ENCODE measurements around the gene SEC14L5.
"Not testable (repeated sequence)": the region's sequence is repeated elsewhere in the genome, so short reads cannot be mapped to it uniquely, and the experiment has no call there.

SEC14L5 gene

DNA sequence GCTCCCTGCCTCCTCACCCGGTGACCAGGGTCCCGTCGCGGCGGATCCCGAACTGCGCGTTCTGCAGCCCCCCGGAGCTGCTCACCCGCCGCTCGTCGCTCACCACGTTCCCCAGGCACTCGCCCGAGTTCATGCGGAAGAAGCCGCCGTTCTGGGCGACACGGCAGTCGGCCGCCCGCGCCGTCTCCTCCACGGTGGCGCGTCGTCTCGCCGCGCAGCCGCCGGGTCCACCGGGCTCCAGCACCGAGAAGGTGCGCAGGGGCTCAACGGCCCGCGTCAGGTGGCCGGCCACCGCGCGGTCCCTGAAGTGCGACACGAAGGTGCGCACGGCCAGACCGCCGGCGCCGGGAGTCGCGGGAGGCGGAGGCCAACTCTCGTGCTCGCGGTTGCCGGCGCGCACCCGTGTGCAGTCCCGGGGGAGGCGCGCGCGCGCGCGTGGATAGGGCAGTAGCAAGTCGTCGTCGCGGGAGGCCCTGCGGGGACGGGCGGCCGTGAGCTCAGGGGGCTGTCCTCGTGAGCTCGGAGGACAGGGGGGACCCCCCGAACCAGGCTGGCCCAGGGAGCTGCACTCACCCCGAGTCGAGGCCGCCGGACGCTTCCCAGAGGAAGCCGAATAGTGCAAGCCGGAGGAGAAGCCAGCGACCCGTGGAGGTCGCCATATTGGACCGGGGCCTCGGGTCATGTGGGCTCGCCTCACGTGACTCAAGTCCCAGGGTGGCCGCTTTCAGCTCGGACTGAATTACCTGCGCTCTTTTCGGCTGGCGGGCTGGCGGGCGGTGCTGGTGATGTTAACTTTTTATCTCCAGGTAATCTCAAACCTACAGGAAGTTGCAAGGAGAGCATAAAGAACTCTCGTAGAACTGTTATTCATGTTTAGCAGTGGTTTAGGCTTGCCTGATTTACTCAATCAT is 75.4 kb downstream of the SEC14L5 start, which contains the start of gene NAGPA:
TSS of gene NAGPA (minus strand) at position 680 of the 911 bp plus-strand sequence. CDS start at position 659, 21 bp downstream.
- peak within 1 kb of the TSS; percentile 84 for H3K4me3 Mint-ChIP-seq
- no peaks in the 10 kb centered on the region for H3K36me3 Mint-ChIP-seq (ENCODE audit: low read depth)
- ATAC-seq (peak; percentile 86), DNase-seq (peak; percentile 83)
- no peaks in the 10 kb centered on the region for H3K9me3 Mint-ChIP-seq
- peak within 1 kb of the TSS; percentile 87 for H3K27ac Mint-ChIP-seq
- peaks cover 17% of the 10 kb centered on the region for H3K4me1 Mint-ChIP-seq
- H3K27me3 Mint-ChIP-seq = no peaks in the 10 kb centered on the region

DNA sequence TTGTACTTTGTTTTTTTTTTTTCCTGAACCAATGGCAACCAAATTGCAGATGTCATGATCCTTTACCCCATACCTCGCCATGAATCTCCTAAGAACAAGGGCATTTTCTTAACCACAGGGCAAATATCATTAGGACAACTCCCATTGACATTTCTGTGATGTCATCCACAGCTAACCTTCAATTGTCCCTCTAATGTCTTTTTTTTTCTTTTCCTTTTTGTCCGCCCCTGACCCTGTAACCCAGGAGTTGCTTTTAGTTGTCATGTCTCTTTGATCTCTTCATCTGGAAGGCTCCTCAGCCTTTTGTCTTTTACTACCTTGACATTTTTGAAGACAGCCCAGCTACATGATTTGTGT is 76.0 kb downstream of the SEC14L5 start:
- Mint-ChIP-seq H3K36me3 (ENCODE audit: low read depth) (no peaks in the 10 kb centered on the region), H3K4me1 (peaks cover 17% of the 10 kb centered on the region), H3K9me3 (no peaks in the 10 kb centered on the region), H3K27me3 (no peaks in the 10 kb centered on the region), H3K27ac (peak overlapping the region; percentile 87), H3K4me3 (peak overlapping the region; percentile 84)
- ATAC-seq (no peak), DNase-seq (no peak)

DNA sequence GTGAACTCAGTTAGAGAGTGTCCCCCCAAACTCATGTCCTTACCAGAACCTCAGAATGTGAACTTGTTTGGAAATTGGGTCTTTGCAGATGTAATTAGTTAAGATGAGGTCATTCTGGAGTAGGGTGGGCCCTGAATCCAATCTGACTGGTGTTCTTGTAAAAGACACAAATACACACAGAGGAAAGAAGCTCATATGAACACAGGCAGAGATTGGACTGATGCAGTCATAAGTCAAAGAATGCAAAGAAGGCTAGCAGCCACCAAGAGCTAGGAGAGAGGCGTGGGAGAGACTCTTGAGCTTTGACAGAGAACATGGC is 77.7 kb downstream of the SEC14L5 start:
- Mint-ChIP-seq H3K27ac (no peak overlapping the region), H3K27me3 (no peaks in the 10 kb centered on the region), H3K4me3 (no peak overlapping the region), H3K4me1 (peaks cover 17% of the 10 kb centered on the region), H3K36me3 (ENCODE audit: low read depth) (no peaks in the 10 kb centered on the region), H3K9me3 (no peaks in the 10 kb centered on the region)
- ATAC-seq (no peak), DNase-seq (no peak)

DNA sequence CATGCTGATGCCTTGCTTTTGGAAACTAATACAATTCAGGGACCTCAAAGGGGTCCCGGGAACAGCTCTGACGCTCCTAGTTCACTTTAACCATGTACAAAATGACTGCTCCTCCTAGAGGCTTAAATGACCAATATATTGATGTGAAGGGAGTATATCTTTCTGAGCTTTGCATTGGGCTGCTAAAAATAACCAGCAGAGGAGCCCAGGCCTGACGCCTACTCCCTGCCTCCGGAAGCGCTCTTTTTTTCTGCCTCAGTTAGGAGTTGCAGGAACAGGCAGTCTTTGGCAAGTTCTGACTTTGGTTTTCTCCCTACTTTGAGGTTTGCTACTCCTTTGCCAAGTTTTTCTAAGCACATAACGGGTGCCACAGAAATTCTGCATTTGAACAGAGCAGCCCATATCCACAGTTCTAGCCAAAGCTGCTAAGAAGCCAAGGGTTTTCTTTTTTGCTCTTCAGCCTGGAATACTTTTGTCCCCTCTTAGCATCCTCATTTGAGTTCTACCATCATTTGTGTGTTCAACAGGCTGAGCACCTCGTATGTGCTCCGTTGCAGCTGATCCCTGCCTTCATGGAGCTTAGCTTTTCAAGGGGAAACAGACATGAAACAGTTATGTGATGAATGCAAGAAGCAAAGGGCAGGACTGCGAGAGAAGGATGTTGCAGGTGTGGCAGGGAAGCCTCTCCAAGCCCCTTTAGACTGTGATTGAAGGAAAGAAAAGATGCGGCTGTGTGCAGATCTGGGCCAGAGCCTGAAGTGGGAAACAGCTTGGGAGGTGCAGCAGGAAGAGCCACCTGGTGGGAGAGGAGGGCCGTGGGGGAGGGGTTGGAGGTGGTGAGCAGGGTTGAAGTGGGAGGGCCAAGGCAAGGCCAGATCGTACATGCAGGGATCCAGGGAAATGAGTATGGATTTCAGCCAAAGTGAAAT is 78.4 kb downstream of the SEC14L5 start:
- DNase-seq (no peak), ATAC-seq (no peak)
- Mint-ChIP-seq H3K27ac (no peak overlapping the region), H3K4me1 (peaks cover 17% of the 10 kb centered on the region), H3K9me3 (no peaks in the 10 kb centered on the region), H3K27me3 (no peaks in the 10 kb centered on the region), H3K36me3 (ENCODE audit: low read depth) (no peaks in the 10 kb centered on the region), H3K4me3 (no peak overlapping the region)

DNA sequence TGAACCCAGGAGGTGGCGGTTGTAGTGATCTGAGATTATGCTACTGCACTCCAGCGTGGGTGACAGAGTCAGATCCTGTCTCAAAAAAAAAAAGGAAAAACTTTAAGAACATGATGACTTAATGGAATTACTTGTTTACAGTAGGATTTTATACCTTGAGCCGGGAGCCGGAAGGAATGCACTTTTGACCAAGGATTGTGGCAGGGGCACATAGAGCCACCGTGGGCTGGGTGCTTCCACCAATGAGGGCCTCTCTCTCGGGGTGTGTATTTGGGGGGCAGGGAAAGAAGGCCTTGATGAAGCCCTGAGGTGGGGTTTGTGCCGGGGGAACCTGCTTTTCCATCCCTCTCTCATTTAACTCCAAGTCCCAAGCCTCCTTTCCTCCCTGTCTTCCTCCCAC is 82.3 kb downstream of the SEC14L5 start:
- Mint-ChIP-seq H3K36me3 (ENCODE audit: low read depth) (no peaks in the 10 kb centered on the region), H3K4me1 (no peaks in the 10 kb centered on the region), H3K27ac (no peak overlapping the region), H3K4me3 (no peak overlapping the region), H3K9me3 (no peaks in the 10 kb centered on the region), H3K27me3 (no peaks in the 10 kb centered on the region)
- DNase-seq (no peak), ATAC-seq (no peak)

DNA sequence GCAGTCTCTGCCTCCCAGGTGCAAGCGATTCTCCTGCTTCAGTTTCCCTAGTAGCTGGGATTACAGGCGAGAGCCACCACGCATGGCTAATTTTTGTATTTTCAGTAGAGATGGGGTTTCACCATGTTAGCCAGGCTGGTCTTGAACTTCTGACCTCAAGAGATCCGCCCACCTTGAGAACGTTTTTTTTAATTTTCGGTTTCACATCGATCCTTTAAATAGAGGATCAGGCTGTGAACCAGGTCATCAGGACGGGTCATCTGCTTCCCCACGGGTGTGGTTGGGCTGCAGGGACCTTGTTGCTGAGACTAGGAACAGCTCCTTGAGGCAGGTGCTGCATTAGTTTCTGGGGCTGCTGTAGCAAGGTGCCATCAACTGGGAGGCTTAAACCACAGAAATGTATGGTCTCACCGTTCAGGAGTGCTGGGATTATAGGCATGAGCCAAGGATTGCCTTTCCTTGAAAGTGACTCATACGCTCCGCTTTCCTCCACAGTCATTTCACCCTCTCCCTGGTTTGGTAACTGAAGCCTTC is 83.5 kb downstream of the SEC14L5 start:
- no peaks in the 10 kb centered on the region for H3K36me3 Mint-ChIP-seq (ENCODE audit: low read depth)
- H3K4me1 Mint-ChIP-seq = no peaks in the 10 kb centered on the region
- no peak overlapping the region for H3K27ac Mint-ChIP-seq
- DNase-seq (no peak), ATAC-seq (no peak)
- no peaks in the 10 kb centered on the region for H3K9me3 Mint-ChIP-seq
- H3K27me3 Mint-ChIP-seq = no peaks in the 10 kb centered on the region
- no peak overlapping the region for H3K4me3 Mint-ChIP-seq

DNA sequence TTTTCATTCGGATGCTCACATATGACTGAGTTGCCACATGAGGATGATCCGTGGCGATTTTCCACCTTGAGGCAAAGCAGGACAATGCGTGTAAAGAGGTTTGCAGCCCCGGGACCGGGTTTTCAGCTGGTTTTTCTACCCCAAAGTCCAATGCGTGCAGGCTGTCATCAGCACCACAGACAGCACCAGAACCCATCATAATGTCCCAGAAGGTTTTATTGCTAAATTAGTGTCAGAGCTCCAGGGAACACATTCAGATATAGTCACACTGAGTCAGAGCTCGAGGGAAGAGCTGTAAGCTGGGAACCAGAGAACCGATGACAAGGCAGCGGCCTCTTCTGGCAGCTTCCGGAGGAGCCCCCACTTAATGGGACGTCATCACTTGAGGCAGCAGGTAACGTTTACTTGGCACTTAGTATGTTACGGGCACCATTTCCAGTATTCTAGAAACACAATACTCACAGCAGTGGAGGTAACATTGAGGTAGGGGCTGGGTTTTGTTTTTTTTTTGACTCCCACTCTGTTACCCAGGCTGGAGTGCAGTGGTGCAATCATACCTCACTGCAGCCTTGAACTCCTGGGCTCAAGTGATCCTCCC is 84.5 kb downstream of the SEC14L5 start:
- no peaks in the 10 kb centered on the region for H3K4me1 Mint-ChIP-seq
- no peak overlapping the region for H3K4me3 Mint-ChIP-seq
- H3K27ac Mint-ChIP-seq = no peak overlapping the region
- DNase-seq (no peak), ATAC-seq (no peak)
- no peaks in the 10 kb centered on the region for H3K27me3 Mint-ChIP-seq
- no peaks in the 10 kb centered on the region for H3K9me3 Mint-ChIP-seq
- no peaks in the 10 kb centered on the region for H3K36me3 Mint-ChIP-seq (ENCODE audit: low read depth)

DNA sequence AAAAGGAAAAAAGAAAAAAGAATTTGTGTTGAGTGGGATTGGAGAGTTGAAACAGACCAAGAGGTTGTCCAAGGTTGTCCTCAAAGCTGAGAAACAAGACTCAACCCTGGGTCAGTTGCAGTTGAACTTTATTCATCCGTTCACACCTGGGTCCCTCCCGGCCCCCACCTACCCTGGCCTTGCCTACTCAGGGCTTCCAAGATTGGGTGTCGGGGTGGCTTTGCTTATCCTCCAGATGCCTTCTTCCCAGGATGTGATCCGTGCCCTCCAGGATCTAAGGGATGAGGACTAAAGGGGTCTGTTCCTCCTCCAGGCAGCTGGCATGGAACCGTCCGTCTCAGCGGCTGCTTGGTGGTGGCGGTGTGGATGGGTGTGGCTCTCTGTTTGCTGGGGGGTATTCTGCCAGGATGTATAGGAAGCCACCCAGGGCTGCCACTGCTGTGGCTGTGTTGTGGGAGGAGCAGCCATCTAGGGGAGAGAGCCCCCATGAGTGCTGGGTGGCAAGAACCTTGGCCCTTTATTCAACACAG is 85.9 kb downstream of the SEC14L5 start:
- Mint-ChIP-seq H3K36me3 (ENCODE audit: low read depth) (no peaks in the 10 kb centered on the region), H3K4me3 (no peak overlapping the region), H3K9me3 (no peaks in the 10 kb centered on the region), H3K4me1 (no peaks in the 10 kb centered on the region), H3K27me3 (no peaks in the 10 kb centered on the region), H3K27ac (no peak overlapping the region)
- DNase-seq (no peak), ATAC-seq (no peak)

DNA sequence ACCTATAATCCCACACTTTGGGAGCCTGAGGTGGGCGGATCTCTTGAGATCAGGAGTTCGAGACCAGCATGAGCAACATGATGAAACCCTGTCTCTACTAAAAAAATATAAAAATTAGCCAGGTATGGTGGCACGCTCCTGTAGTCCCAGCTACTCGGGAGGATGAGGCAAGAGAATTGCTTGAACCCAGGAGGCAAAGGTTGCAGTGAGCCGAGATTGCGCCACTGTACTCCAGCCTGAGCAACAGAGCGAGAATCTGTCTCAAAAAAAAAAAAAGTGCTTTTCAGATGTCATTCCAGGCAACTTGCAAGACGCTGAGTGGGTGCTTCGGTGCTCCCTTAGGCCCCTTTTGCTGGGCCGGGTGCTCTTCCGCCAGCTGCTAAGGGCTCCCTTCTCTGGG is 86.5 kb downstream of the SEC14L5 start:
- not testable (repeated sequence) for H3K4me3 Mint-ChIP-seq; H3K9me3 Mint-ChIP-seq; H3K36me3 Mint-ChIP-seq (ENCODE audit: low read depth); ATAC-seq; H3K27me3 Mint-ChIP-seq; H3K27ac Mint-ChIP-seq; DNase-seq; H3K4me1 Mint-ChIP-seq

DNA sequence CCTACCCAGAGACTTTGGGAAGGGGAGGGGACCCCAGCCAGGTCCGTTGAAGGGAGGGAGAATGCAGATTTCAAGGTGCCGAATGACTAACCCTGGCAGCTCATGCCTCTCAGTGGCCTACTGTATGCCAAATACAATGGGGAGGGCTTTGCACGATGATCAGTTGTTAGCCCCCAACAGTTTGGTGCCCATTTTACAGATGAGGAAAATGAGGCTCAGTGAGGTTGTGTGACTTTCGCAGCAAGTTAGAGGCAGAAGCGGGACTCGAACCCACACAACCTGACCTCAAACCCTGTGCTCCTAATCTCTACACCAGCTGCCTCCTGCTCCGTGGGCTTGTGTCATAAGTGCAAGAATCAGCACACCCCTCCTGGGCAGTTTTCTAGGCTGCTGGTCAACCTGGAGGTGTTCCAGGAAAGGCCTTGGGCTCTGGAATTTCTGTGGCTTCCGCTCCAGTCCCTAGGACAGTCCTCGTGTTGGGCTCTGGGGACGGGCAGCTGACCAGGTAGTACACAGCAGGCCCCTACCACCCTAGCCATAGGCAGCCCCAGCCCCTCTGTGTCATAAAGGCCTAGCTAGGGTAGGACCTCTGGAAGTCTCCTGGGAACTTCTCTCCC is 87.5 kb downstream of the SEC14L5 start:
- Mint-ChIP-seq H3K4me3 (no peak overlapping the region), H3K27me3 (no peaks in the 10 kb centered on the region), H3K4me1 (no peaks in the 10 kb centered on the region), H3K27ac (no peak overlapping the region), H3K36me3 (ENCODE audit: low read depth) (no peaks in the 10 kb centered on the region), H3K9me3 (no peaks in the 10 kb centered on the region)
- ATAC-seq (no peak), DNase-seq (no peak)

DNA sequence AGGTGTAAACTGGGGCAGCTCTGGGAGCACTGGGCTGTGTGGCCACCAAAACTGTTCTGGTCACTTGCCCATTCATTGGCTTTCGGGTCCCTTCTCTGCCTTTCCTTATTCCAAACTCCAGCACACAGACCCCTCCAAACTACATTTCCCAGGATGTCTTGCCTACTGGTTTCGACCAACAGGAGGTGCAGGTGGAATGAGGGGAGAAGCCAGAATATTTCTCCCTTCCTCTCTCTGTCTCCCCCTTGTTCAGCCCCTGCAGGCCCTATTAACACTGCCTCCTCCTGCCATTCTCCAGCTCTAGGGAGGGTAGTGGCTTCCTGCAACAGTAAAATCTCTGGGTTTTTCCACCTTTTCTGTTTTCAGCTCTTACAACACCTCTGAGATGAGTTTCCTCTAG is 88.8 kb downstream of the SEC14L5 start:
- H3K27ac Mint-ChIP-seq = no peak overlapping the region
- no peak overlapping the region for H3K4me3 Mint-ChIP-seq
- H3K4me1 Mint-ChIP-seq = no peaks in the 10 kb centered on the region
- no peaks in the 10 kb centered on the region for H3K36me3 Mint-ChIP-seq (ENCODE audit: low read depth)
- no peak for ATAC-seq
- H3K27me3 Mint-ChIP-seq = no peaks in the 10 kb centered on the region
- H3K9me3 Mint-ChIP-seq = no peaks in the 10 kb centered on the region
- DNase-seq = no peak

DNA sequence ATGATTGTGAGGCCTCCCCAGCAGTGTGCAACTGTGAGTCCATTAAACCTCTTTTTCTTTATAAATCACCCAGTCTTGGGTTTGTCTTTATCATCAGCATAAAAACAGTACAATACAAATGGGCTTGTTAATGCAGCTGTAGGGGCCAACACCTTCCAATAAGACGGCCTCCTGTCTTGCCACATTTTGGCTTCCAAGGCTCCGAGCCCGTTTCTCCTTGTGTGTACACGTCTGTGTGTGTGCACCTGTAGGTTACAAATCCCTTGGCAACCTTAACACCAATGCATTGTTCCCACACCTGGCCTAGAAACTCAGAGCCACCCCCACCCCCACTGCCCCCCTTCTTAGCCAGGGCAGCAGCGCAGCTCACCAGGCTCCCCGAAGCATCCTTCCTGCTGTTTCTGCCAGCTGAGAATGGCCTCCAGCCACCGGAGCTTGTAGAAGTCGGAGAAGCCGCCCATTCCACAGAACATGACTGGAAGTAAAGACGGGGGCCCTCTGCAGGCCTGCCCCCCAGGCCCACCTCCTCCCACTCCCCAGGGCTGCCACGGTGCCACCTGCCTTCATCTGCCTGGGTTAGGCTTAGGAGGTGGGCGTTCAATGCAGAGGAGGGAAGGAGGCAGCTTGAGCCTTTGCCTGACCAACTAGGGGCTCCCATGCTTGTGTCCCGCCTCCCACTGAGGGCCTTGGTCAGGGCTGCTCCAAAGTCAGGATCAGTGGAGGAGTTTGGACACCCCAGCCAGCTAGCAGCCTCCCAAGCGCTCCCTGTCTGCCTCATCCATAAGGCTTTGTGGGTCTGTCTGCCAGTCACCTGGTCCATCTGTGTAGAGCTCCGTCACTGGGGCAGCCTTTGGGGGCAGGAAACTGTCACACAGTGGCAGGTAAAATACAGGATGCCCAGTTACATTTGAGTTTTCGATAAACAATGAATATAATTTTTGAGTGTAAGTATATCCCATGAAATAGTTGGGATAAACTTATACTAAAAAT is 97.0 kb downstream of the SEC14L5 start:
- H3K9me3 Mint-ChIP-seq = no peaks in the 10 kb centered on the region
- H3K4me1 Mint-ChIP-seq = no peaks in the 10 kb centered on the region
- H3K36me3 Mint-ChIP-seq (ENCODE audit: low read depth) = no peaks in the 10 kb centered on the region
- H3K4me3 Mint-ChIP-seq = no peak overlapping the region
- H3K27ac Mint-ChIP-seq = no peak overlapping the region
- no peak for DNase-seq
- ATAC-seq = no peak
- H3K27me3 Mint-ChIP-seq = no peaks in the 10 kb centered on the region

DNA sequence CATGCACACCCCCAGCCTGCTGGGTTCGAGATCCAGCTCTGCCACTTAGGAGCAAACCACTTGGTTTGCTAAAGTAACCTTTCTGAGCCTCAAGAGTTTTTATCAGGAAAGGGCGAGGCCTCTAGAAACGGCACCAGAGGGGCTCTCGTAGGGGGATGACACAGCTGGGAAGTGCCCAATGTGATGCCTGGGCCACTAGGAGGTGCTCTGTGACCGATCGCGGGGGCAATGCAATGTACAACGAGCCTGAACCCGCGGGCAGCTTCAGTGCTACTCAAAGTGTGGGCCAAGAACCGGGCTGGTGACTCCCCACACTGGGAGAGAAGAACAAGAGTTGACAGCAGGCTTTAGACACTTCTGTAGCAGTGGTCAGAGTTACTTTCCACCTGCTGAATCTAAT is 98.2 kb downstream of the SEC14L5 start:
- no peaks in the 10 kb centered on the region for H3K36me3 Mint-ChIP-seq (ENCODE audit: low read depth)
- H3K27me3 Mint-ChIP-seq = no peaks in the 10 kb centered on the region
- no peak overlapping the region for H3K27ac Mint-ChIP-seq
- H3K4me3 Mint-ChIP-seq = no peak overlapping the region
- ATAC-seq = peak; percentile 94
- no peaks in the 10 kb centered on the region for H3K4me1 Mint-ChIP-seq
- H3K9me3 Mint-ChIP-seq = no peaks in the 10 kb centered on the region
- peak; percentile 53 for DNase-seq

Data from activated naive CD8-positive, alpha-beta T cell treated with anti-CD3 and anti-CD28 coated beads, Interleukin-2, amount 50 U/mL, for 24 hours (primary cell).